Stimulated activated CD4-positive, alpha-beta T cell treated with anti-CD3 and anti-CD28 coated beads, Interleukin-4, amount 100 ng/mL, for 1 hour (primary cell): ENCODE measurements around the gene CASP6.
A peak's percentile ranks its signal among the peaks of the same experiment; 100 is the strongest.

Experiments used
- DNase-seq: peaks from one replicate; pipeline ENCODE4 v3.0.0-alpha.2; 2020

Gene CASP6

DNA sequence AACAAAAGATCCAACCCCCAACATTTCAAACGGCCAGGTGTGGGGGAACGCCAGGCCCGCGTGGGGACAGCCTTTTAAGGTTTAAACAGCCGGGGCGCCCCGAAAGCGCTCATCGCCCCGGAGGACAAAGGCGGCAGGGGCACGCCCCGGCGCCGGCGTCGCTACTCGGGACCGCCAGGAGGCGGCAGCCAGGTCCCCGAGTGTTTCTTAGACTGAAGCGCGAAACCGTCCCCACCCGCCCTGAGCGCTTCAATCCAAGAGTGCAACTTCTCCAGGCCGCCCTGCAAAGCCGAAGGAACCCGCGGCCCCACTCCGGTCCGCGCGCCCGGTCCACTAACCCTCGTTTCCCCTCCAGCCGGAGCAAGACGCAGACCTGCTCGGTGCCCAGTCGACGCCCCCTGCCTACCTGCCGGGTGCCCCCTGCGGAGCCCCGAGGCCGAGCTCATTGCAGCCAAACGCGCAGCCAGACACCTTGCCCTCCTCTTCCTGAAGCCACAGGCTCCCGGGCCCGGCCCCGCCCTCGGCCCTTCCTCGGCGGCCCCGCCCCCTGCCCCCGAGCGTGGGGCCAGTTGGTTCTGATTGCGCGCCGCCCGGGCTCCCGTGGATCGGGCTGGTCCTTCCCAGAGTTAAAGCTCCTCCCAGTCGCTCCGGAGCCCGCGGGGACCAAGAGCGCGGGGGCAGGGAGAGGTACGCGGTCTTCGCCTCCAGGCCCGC, at the start of gene CASP6:
CASP6 (minus strand) TSS at position 496 of the 714 bp plus-strand sequence; CDS start at position 446, 50 bp downstream.
- DNase-seq: peak; percentile 70

DNA sequence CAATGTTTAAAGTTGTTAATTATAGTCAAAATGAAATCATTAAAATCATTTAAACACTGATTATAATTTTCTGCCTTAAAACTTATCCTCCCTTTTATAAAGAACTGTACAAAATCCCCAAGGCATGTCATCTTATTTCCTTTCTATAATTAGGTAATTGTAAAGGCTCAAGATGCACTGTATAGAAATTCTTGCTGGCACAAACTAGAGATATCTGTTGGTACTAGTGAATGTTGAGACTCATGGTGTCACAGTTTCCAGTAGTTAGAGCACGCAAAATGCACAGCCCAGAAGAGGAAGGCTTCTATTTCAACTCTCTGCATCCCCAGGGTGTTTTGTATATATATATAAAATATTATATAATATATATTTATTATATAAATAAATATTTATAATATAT, 49.3 kb upstream of the CASP6 start:
- DNase-seq: no peak

DNA sequence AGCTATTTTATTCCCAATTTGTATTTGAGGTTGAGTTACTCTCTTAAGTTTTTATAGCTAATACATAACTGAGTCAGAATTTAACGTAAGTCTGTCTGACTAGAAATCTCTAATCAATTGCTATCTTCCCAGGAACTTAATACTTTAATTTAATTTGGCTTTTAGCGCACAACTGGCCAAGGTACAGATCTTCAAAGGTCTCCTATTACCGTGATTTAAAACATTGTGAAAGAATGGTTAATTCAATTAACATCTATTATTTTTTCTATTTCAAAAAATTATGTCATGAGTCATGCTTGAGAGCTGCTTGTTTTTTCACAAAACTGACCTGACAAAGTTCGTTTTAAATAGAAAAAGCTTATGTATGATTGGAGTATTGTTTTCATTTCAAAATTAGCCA, 48.6 kb upstream of the CASP6 start:
- no peak for DNase-seq

DNA sequence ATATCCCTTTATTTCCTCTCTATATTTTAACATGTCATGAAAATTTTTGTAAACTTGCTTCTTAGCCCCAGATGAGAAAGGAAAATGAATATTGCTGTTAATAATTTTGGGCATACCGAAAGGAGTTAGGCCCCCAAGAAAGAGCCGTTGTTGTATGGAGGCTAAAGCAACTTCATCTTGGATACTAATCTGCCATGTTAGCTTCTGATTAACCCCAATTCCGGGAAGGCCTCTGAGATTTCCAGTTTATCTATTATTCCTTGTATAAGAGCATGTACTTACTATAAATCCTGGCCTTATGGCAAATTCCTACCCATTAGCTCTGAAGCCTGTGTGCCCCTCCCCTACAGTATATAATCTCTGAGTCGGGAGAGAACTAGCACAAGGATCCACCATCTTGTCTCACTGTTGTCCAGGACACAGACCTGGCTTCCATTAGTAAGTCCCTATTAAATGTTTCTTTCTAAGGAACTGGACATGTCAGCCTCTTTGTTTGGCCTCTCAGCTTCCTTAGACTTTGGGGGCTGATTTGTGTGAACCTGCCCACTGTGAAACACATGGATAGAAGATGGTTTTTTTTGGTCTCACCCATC, 47.5 kb upstream of the CASP6 start:
- DNase-seq: no peak

DNA sequence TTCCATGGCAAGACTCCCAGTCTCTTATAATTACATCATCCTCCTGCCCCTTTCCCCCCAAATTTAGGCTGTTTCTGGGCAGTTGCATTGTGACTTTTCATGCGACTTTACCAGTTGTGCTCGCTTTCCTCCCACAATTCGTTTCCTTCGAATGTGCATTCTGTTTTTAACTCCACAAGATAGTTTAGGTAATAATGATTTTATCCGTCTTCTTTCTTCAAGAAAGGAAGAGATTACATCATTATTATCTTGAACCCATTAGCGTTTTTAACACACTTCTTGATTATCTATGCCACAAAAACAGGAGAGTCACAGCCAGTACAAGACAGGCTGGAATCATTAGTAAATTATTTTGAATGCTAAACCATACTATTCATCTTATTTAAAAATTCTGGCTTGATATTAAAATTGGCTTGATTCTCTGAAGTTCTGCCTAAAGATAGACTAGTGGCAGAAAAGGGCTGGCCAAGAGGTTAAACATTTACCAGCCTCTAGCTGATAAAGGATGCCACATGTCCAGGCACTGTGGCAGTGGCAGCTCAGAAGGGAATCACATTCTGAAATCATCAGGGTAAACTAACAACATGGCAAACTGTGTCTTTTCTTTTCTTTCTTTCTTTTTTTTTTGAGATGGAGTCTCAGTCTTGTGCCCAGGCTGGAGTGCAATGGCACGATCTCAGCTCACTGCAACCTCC, 46.3 kb upstream of the CASP6 start:
- DNase-seq: no peak

DNA sequence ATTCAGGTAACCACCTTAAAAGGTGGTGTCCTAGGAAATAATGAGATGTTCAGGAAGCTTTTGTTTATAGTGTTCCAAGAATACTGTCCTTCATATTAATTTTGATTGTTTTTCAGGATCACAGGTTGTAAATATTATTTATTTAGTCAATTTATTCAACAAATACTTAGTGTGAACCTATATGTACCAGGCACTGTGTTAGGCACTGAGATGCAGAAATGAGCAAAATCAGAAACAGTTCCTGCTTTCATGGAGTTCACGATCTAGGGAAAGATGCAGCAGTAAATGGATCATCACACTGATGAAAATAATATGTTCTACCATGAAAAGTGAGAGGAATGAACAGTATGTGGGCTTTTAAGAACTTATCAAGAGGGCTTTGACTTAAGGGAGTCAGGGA, 44.9 kb upstream of the CASP6 start:
- DNase-seq: no peak

DNA sequence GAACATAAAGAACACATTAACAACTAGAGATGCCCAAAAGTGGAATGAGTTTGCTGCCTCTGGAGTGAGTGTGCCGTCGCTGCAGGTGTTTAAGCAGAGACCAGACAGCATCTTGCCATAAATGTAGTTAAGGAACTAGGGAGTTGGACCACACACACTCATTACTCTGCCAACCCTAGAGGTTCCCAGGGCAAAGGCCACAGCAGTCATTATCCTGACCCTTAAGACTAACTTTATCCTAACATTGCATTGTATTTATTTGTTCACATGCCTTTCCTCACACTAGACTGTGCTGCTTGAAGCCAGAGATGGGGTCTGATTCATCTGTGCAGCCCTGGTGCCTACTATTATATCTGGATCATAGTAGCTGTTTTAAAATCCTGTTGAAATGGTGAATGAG, 43.5 kb upstream of the CASP6 start:
- DNase-seq: no peak

DNA sequence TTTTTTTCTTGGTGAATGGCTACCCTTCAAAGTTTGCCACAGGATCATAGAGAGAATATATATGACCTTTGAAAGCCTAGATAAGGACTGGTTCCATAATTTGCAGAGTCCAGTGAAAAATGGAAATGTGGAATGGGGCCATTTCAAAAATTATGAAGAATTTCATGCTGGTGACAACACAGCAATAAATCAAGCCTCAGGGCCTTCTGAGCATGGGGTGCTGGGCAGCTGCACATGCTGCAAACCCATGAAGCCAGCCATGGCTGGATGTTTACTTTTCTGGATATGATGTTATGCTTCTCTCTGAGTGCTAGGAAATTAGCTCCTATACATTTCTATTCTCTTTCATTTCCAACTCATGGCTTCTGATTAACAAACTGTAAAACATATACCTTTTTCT, 42.6 kb upstream of the CASP6 start:
- no peak for DNase-seq

DNA sequence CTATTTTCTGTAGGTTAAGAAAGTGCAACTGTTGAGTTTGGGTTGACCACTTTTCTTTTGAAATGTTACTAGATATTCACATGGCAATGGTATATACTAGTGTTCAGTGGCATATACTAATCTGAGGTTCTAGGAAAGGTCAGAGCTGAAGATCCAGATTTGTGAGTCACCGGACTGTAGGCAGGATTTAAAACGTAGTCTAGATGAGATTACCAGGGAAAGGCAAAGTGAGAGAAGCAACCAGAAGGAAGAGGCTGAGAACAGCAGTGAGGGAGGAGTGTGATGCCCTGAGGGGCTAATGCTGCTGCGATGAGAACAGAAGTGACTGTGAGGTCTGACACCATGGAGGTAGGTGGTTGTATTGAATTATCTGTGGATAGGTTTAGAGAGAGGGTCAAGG, 36.3 kb upstream of the CASP6 start:
- DNase-seq: no peak

DNA sequence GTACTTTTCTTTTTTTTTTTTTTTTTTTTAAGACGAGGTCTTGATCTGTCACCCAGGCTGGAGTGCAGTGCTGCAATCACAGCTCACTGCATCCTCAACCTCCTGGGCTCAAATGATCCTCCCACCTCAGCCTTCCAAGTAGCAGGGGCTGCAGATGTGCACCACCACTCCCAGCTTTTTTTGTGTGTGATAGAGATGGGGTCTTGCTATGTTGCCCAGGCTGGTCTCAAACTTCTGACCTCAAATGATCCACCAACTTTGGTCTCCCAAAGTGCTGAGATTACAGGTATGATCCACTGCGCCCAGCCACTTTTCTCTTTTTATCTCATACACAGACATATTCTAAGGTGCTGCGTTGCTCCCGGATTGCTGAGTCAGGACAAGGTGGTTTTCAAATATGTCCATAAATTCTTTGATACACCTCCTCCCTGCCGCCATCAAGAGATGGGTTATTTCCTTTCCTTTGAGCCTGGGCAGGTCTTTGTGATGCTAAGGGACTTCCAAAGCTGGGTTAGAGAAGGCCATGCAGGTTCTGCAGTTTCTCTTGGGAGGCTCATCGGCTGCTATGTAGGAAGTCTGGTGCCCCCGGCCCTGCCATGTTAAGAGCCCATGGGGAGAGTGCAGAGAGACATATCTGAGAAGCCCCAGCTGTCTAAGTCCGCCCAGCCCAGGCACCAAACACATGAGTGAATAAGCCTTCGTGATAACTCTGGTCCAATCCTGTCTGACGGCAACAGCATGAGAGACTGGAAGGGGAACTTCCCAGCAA, 35.0 kb upstream of the CASP6 start:
- DNase-seq: no peak

DNA sequence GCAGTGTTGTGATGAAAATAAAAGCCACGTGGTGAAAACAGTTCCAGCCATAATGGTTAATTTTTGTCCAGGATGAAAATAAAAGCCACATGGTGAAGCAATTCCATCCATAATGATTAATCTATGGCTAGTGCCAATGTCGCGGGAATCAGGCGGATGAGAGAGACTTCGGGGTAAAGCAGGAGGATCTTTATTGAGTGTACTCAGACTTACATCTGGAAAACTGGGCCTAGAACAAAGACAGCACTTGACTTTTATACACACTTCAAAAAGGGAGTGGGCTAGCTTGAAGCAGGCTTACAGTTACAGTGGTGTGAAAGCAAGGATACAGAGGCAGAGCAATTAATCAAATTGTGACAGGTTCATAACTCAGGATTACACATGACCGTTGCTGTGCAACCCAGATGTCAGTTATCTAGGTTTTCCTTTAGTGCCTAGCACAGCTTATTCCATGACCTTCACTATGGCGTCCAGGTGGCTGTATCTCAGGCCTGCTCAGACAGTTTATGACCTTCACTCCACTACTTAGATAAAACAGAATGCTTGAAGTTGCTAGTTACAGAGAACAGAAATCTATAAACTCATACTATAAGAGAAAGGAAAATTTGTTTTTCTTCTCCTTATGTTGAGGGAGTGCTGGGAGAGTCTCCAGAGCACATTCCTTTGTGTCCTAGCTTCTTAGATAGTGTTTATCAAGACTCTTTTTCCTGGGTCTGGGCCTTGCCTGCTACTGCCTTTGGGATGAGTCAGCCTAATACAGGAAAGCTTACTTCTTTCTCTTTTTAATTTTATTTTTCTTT, 32.5 kb upstream of the CASP6 start:
- no peak for DNase-seq

DNA sequence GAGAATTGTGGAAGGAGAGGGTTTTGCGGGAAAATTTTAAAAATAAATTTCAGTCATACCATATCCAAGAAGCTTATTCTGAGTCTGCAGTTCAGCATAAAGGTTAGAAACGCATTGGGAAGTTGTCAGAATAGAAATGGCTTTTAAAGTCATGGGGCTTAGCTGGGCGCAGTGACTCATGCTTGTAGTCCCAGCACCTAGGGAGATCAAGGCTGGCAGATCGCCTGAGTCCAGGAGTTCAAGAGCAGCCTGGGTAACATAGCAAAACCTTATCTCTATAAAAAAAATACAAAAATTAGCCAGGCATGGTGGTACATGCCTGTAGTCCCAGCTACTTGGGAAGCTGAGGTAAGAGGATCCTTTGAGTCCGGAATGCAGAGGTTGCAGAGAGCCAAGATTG, 30.5 kb upstream of the CASP6 start:
- DNase-seq: no peak

DNA sequence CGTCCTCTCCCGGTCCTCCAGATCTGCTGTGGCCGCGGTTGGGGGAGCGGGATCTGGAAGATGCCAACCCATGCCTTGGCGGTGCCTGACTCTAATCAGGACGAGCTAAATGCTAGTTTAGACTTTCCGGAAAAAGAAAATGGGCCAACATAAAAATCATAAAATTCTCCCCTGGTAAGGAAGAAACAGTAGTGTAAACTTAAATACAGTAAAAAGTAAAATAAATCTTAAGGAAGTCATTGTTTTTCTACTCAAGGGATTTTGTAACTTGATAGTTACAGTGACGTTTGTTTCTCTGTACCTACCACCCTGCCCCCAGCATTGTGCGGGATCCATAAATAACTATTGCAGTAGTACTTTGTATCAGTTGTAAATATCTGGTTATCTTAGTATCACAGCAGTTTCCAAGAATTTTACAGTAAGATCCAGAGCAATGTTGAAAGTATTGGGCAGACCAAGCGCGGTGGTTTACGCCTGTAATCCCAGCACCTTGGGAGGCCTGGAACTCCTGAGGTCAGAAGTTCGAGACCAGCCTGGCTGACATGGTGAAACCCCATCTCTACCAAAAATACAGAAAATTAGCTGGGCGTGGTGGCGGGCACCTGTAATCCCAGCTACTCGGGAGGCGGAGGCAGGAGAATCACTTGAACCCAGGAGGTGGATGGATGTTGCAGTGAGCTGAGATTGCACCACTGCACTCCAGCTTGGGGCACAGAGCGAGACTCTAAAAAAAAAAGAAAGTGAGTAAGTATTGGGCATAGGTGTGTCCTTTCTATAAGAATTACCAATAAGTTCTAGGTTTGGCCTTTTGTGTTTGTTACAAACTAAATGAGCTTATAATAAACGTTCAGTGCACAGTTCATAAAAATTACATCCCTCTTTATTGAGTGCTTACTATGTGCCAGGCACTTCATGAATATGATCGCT, 27.6 kb upstream of the CASP6 start:
- DNase-seq: no peak

DNA sequence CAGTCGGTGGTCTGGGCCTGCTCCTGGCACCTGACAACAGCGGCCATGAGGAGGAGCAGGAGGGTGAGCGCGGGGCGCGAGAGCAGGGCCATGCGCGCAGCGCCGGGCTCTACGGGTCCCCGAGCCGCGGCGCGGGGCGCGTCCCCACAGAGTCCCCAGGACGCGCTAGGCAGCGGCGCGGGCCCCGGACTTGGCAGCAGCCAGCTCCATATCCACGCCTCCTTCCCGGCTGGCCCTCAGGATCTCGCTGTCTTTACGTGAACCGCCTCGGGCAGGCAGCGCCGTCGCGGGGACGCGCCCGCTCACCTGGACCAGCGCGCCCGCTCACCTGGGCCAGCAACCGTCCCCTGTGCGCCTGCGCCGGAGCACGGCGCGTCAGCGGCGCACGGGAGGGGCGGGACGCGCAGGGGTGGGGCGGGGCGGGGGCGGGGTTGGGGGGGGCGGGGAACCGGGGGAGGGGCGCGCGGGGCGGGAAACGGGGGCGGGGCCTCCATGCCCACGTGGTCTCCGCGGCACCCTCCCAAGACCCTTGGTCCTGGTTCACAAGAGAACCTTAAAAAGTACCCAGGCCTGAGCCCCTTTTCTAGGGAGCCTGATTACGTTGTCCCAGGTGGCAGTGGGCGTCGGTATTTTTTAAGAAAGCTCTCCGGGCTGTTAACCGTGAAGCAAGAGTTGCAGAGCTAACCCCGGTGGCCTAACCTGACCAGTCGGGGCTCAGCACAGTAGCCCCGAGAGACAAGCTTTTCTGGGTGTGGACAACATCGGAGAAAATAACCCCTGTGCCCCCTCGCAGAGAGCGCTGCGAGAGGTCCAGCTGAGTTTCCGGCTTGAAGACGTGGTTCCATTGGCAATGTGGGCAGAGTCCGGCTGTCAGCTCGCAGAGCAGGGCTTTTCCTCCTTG, 26.7 kb upstream of the CASP6 start, which contains the start of gene PLA2G12A:
PLA2G12A (minus strand) TSS at position 353 of the 901 bp plus-strand sequence; CDS start at position 92, 261 bp downstream.
- DNase-seq: peak; percentile 77

DNA sequence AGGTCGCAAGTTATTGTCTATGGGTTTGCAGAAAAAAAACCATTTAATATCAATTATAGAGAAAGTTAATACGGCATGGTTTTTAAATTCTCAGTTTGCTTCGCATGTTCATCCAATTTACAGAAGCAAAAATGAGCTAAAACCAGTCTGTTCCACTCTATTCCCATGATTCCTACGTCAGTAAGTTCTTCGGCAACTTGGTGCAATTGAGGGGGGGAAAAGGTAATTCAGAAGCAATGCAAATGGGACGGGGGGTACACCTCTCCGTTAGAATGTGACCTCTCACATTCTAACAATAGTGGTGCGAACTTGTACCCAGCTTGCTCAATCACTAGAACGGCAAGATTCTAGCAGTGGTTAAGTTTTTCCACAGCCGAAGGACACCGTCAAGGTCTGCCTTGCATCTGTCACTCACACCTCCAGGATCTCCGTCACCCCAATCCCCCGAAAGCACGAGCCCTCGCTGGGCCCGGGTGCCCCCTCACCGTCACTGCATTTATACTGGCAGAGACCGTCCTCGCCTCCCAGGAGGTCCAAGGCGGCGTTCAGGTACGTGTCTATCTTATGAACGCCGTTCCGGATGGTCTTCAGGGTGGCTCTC, 26.0 kb upstream of the CASP6 start:
- no peak for DNase-seq

DNA sequence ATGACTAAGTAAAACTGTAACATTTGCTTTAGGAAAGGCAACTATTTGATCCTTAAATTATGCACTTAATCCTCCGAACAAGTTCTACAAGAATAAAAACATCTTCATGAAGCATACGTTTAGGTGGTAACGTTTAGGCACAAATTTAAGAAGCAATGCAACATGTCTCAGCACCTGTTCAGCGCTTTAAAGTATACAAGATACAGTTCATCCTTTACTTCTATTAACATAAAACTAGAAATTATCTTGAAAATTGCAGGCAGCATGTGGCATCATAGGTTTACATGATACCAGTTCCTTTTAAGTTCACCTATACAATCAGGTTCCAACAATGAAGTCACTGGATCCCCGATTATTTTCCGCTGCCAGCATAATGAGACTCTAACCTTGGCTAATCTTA, 25.1 kb upstream of the CASP6 start:
- DNase-seq: no peak

DNA sequence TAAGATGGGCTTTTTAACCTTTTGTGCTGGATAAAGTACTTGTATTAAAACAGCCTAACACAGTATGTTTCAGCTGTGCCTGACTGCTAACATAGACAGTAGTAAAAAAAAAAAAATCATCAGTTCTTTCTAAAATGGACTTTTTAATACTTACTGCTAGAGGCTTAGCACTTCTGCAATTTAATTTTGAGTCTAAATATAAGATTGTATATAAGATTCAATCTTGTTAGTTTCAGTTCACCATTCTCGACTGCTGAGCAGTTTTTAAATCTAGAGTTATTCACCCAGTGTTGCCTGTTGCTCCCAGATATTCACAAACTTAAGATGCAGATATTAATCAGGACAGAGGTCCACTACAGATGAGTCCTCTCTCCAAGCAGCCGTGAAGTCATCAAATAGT, 19.9 kb upstream of the CASP6 start:
- DNase-seq: no peak

DNA sequence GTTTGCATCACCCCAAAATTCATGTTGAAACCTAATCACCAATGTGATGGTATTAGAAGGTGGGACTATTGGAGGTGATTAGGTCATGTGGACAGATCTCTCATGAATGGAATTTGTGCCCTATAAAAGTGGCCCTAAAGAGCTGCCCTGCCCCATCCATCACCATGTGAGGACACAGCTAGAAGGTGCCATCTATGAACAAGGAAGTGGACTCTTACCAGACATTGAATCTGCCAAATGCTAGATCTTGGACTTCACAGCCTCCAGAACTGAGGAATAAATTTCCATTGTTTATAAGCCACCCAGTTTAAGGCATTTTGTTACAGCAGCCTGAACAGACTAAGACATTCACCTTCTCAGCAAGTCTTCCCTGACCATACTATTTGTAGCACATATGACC, 19.1 kb upstream of the CASP6 start:
- DNase-seq: no peak

DNA sequence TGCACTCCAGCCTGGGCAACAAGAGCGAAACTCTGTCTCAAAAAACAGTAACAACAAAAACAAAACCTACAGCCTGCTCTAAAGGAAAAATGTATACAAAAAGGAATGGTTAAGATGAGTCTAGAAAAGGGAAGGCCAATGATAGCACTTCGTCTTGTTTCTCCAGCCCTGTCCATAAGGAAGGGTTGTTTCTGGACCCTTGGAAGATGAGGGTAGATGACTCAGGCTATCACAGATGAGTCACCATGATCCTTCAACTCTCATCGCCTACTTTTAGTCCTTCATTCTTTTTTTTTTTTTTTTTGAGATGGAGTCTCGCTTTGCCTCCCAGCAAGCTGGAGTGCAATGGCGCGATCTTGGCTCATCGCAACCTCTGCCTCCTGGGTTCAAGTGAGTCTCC, 17.8 kb upstream of the CASP6 start:
- DNase-seq: no peak

DNA sequence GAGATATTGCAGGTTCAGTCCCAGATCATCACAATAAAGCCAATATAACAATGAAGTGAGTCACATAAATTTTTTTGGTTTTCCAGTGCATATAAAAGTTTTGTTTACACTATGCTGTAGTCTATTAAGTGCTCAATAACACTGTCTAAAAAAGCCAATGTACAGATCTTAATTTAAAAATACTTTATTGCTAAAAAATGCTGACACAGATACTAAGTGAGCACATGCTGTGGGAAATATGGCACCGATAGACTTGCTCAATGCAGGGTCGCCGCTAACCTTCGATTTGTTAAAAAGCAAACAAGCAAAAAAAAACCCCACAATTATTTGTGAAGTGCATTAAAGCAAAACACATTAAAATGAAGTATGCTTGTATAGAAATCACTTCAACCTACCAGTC, 16.4 kb upstream of the CASP6 start:
- no peak for DNase-seq
